ENCODE data around the gene NOS3. TPM values are rescaled to one million over a fixed set of nuclear protein-coding genes. Genes with fewer than 3 reads are reported as not detected.

The NOS3 gene
- total RNA-seq, 2 experiments from 2014 or later: 5.8 to 6.1 TPM

- no peak for DNase-seq
- H3K4me1 Mint-ChIP-seq: peaks cover 19% of the 10 kb centered on the region
- H3K27me3 Mint-ChIP-seq: peaks cover 78% of the 10 kb centered on the region
- H3K27ac Mint-ChIP-seq: no peak overlapping the region
- no peaks in the 10 kb centered on the region for H3K36me3 Mint-ChIP-seq
- H3K9me3 Mint-ChIP-seq: no peaks in the 10 kb centered on the region
- H3K4me3 Mint-ChIP-seq: no peak overlapping the region
These were observed 11.0 kb upstream of the NOS3 start for GRCh38 chr7:150979713-150980390.

DNA sequence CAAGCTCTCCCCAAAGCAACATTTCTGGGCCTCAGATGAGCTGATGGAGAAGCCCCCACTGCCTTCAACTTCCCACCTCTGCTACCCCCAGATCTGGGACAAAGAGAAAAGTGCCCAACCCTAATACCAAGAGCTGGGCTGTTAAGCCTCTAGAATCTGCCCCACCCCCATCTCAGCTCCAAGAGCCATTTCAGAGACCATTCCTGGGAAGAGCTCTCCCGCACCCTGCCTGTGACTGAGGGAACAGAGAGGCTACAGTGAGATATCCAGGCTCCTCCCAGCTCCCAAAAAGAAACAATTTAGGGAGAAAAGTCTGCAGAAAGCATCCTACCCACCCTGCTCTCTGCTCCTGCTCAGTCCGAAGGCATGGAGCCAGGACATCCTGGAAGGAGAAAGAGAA is 10.2 kb upstream of the NOS3 start:
- no peaks in the 10 kb centered on the region for H3K9me3 Mint-ChIP-seq
- H3K4me1 Mint-ChIP-seq: peaks cover 17% of the 10 kb centered on the region
- no peak overlapping the region for H3K4me3 Mint-ChIP-seq
- H3K27me3 Mint-ChIP-seq: peaks cover 73% of the 10 kb centered on the region
- DNase-seq: no peak
- no peak overlapping the region for H3K27ac Mint-ChIP-seq
- H3K36me3 Mint-ChIP-seq: no peaks in the 10 kb centered on the region

- H3K27ac Mint-ChIP-seq: no peak overlapping the region
- DNase-seq: no peak
- no peak overlapping the region for H3K4me3 Mint-ChIP-seq
- no peaks in the 10 kb centered on the region for H3K9me3 Mint-ChIP-seq
- H3K4me1 Mint-ChIP-seq: peaks cover 23% of the 10 kb centered on the region
- H3K36me3 Mint-ChIP-seq: no peaks in the 10 kb centered on the region
- H3K27me3 Mint-ChIP-seq: peaks cover 73% of the 10 kb centered on the region
These were observed 9.2 kb upstream of the NOS3 start for GRCh38 chr7:150981644-150982043.

GRCh38 chr7:150982351-150982750 is 8.5 kb upstream of the NOS3 start:
- H3K27me3 Mint-ChIP-seq: peaks cover 66% of the 10 kb centered on the region
- DNase-seq: no peak
- H3K9me3 Mint-ChIP-seq: no peaks in the 10 kb centered on the region
- H3K36me3 Mint-ChIP-seq: no peaks in the 10 kb centered on the region
- no peak overlapping the region for H3K4me3 Mint-ChIP-seq
- H3K4me1 Mint-ChIP-seq: peaks cover 16% of the 10 kb centered on the region
- no peak overlapping the region for H3K27ac Mint-ChIP-seq

DNA sequence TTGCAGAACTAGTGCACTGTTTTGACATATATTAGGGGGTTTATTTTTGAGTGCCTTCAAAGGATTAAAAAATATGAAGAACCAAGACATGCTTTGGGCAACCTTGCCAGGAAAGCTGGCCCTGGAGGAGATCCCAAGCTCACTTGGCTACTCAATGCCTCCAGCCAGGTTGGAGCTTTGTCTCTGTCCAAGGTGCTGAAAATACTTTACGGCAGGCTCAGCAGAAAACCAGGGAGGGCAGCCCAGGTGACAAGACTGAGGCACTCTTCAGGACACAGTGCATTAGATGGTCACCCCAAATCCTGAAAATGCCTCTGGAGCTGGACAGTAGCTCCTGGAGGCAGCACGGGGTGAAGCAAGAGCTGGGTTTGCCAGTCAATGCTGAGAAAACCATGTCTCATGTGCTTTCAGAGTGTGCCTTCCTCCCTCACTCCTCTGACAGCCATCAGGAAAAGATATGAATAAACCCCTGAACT is 6.9 kb upstream of the NOS3 start:
- no peak overlapping the region for H3K4me3 Mint-ChIP-seq
- H3K4me1 Mint-ChIP-seq: peaks cover 18% of the 10 kb centered on the region
- H3K27me3 Mint-ChIP-seq: peaks cover 65% of the 10 kb centered on the region
- H3K36me3 Mint-ChIP-seq: no peaks in the 10 kb centered on the region
- no peaks in the 10 kb centered on the region for H3K9me3 Mint-ChIP-seq
- H3K27ac Mint-ChIP-seq: no peak overlapping the region
- no peak for DNase-seq

GRCh38 chr7:150986099-150986512 is 4.7 kb upstream of the NOS3 start:
- Mint-ChIP-seq H3K27me3 (peaks cover 45% of the 10 kb centered on the region), H3K36me3 (no peaks in the 10 kb centered on the region), H3K27ac (no peak overlapping the region), H3K9me3 (peaks cover 15% of the 10 kb centered on the region), H3K4me1 (peaks cover 17% of the 10 kb centered on the region), H3K4me3 (no peak overlapping the region)
- peak; percentile 49 for DNase-seq

DNA sequence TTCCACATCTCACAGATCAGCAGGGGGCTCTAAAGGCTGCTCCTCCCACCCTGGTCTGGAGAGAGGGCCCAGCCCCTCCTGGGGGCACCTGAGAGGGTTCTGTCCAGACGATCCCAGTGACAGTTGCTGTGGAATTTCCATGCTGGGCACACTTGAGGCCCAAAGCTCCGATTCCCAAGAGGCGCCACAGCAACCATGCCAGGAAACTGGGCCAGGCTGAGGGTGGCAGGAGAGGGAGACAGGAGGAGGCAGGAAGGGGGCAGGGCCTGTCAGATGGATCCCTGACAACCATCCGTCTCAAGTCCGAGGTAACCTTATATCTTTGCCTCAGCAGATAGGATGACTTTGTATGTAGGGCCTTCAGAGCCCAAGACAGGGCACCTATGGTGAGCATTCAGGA is 4.3 kb upstream of the NOS3 start:
- H3K4me1 Mint-ChIP-seq: peaks cover 17% of the 10 kb centered on the region
- H3K36me3 Mint-ChIP-seq: no peaks in the 10 kb centered on the region

DNA sequence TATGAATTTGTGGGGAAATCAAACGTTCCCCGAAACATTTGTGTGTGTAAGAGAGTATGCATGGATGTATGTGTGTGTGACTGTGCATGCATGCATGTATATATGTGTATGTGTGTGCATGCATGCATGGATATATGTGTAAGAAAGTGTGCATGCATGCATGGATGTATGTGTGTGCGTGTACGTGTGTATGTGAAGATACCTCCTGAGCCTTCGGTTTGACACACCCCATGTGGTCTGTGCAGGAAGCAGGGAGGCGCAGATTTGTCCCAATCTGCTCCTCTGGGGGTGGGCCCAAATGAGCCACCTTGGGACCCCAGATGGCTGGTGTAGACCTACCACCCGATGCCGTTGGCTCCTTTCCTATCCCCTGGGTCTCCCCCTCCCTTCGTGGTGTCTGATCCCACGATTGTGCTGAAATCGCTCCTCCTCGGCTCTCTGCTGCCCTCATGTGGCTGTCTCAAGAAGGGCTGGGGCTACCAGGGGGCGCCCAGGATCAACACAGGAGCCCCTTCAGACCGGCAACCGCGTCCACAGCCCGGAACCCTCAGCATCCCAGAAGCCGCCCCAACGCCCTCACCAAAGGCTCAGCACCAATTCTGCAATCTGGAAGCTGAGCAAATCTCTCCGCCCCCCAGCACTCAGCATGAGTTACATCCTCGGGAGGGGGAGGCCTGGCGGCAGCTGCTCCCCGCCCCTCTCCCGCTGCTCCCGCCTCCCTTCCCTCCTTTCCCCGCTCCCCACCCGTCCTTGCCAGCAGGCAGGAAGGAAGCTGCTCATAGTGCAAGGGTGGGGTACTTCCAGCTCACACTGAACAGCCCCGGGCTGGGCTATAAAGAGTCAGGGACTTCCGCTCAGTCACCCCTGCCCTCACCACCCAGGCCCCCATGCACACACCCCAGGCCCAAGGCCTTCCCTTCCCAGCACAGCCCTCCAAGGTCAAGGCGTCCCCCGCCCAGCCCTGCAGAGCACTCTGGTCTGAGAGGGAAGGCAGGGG is 2.3 kb upstream of the NOS3 start:
- Mint-ChIP-seq H3K27me3 (peaks cover 23% of the 10 kb centered on the region), H3K27ac (no peak overlapping the region), H3K4me1 (peaks cover 16% of the 10 kb centered on the region), H3K4me3 (peak overlapping the region; percentile 13), H3K36me3 (peaks cover 2% of the 10 kb centered on the region), H3K9me3 (peaks cover 20% of the 10 kb centered on the region)
- peak; percentile 65 for DNase-seq

More for the DNA sequence above, 4.3 kb upstream of the NOS3 start:
- Mint-ChIP-seq H3K27ac (no peak overlapping the region), H3K27me3 (peaks cover 40% of the 10 kb centered on the region), H3K9me3 (peaks cover 18% of the 10 kb centered on the region), H3K4me3 (no peak overlapping the region)
- no peak for DNase-seq

DNA sequence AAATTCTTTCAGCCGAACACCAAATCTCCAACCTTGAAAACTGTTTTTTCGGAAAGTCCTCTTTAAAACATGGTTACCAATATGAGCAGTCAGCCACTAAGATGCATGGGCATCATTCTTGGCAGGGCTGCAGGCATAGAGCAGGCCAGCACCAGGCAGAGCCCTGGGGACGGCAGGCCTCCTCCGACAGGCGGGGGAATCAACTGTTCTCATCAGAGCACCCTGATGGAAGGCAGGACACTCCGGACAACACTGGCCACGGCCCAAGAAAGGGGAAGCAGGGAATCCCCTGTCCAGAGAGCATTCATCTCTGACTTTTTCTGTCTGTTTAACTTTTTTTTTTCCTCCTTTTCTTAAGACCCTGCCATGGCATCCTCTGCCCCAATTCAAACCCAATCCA is 1.4 kb upstream of the NOS3 start:
- H3K27me3 Mint-ChIP-seq: peaks cover 18% of the 10 kb centered on the region
- no peak for DNase-seq
- no peak overlapping the region for H3K4me3 Mint-ChIP-seq
- peaks cover 16% of the 10 kb centered on the region for H3K4me1 Mint-ChIP-seq
- H3K27ac Mint-ChIP-seq: no peak overlapping the region
- peaks cover 20% of the 10 kb centered on the region for H3K9me3 Mint-ChIP-seq
- H3K36me3 Mint-ChIP-seq: peaks cover 2% of the 10 kb centered on the region

DNA sequence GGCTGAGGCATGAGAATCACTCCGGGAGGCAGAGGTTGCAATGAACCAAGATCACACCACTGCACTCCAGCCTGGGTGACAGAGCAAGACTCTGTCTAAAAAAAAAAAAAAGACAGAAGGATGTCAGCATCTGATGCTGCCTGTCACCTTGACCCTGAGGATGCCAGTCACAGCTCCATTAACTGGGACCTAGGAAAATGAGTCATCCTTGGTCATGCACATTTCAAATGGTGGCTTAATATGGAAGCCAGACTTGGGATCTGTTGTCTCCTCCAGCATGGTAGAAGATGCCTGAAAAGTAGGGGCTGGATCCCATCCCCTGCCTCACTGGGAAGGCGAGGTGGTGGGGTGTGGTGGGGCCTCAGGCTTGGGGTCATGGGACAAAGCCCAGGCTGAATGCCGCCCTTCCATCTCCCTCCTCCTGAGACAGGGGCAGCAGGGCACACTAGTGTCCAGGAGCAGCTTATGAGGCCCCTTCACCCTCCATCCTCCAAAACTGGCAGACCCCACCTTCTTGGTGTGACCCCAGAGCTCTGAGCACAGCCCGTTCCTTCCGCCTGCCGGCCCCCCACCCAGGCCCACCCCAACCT is 1.3 kb downstream of the NOS3 start:
- Mint-ChIP-seq H3K36me3 (peaks cover 2% of the 10 kb centered on the region), H3K9me3 (peaks cover 20% of the 10 kb centered on the region), H3K27me3 (peaks cover 8% of the 10 kb centered on the region), H3K27ac (no peak overlapping the region), H3K4me1 (peaks cover 13% of the 10 kb centered on the region), H3K4me3 (no peak overlapping the region)
- DNase-seq: no peak

DNA sequence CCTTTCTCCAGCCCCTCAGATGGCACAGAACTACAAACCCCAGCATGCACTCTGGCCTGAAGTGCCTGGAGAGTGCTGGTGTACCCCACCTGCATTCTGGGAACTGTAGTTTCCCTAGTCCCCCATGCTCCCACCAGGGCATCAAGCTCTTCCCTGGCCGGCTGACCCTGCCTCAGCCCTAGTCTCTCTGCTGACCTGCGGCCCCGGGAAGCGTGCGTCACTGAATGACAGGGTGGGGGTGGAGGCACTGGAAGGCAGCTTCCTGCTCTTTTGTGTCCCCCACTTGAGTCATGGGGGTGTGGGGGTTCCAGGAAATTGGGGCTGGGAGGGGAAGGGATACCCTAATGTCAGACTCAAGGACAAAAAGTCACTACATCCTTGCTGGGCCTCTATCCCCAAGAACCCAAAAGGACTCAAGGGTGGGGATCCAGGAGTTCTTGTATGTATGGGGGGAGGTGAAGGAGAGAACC is 2.1 kb downstream of the NOS3 start:
- Mint-ChIP-seq H3K4me1 (peaks cover 19% of the 10 kb centered on the region), H3K27me3 (peaks cover 8% of the 10 kb centered on the region), H3K27ac (peak overlapping the region; percentile 68), H3K9me3 (peaks cover 20% of the 10 kb centered on the region), H3K36me3 (peaks cover 2% of the 10 kb centered on the region), H3K4me3 (no peak overlapping the region)
- DNase-seq: no peak

DNA sequence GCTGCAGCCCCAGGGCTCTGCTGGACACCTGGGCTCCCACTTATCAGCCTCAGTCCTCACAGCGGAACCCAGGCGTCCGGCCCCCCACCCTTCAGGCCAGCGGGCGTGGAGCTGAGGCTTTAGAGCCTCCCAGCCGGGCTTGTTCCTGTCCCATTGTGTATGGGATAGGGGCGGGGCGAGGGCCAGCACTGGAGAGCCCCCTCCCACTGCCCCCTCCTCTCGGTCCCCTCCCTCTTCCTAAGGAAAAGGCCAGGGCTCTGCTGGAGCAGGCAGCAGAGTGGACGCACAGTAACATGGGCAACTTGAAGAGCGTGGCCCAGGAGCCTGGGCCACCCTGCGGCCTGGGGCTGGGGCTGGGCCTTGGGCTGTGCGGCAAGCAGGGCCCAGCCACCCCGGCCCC is 2.7 kb downstream of the NOS3 start:
- Mint-ChIP-seq H3K27ac (no peak overlapping the region), H3K27me3 (peaks cover 1% of the 10 kb centered on the region), H3K36me3 (peaks cover 2% of the 10 kb centered on the region), H3K9me3 (peaks cover 20% of the 10 kb centered on the region), H3K4me1 (peaks cover 15% of the 10 kb centered on the region), H3K4me3 (no peak overlapping the region)
- DNase-seq: no peak

- no peak overlapping the region for H3K27ac Mint-ChIP-seq
- DNase-seq: no peak
- no peak overlapping the region for H3K4me3 Mint-ChIP-seq
These were observed 3.5 kb downstream of the NOS3 start for GRCh38 chr7:150994141-150994837.

DNA sequence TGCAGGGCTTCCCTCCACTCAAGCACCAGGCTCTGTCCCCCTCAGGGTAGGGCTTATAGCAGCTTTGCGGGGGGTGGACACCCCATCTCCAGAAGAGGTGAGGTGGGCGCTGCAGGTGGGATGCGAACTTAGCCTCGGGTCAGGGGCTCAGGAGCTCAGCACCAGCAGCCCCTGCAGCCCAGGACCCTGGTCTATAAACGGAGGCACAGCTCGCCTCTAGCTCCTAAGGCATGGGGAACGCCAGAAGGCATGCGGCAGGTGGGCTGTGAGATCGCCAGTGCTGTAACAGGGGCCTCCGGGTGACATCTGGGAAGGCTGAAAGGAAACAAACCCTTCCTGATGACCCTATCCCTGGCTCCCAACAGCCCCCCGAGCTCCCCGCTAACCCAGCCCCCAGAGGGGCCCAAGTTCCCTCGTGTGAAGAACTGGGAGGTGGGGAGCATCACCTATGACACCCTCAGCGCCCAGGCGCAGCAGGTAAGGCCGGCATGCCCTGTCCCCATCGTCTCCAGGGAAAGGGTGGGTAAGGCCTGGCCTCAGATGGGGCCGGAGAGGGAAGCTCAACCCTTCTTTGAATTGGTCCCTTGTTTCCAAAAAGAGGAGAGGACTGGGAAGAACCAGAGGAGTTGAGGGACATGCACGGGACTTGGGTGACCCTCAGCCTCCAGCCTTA is 4.2 kb downstream of the NOS3 start:
- no peaks in the 10 kb centered on the region for H3K27me3 Mint-ChIP-seq
- H3K9me3 Mint-ChIP-seq: peaks cover 17% of the 10 kb centered on the region
- H3K4me3 Mint-ChIP-seq: peak overlapping the region; percentile 34
- H3K36me3 Mint-ChIP-seq: peaks cover 2% of the 10 kb centered on the region
- DNase-seq: no peak
- H3K4me1 Mint-ChIP-seq: peaks cover 15% of the 10 kb centered on the region
- no peak overlapping the region for H3K27ac Mint-ChIP-seq

More at GRCh38 chr7:150994141-150994837, 3.5 kb downstream of the NOS3 start:
- Mint-ChIP-seq H3K27me3 (no peaks in the 10 kb centered on the region), H3K36me3 (peaks cover 2% of the 10 kb centered on the region), H3K4me1 (peaks cover 15% of the 10 kb centered on the region), H3K9me3 (peaks cover 20% of the 10 kb centered on the region)
